ENCODE data around the gene MTA1. TPM values are rescaled to one million over a fixed set of nuclear protein-coding genes. Genes with fewer than 3 reads are reported as not detected.

The MTA1 gene
- 48.3 TPM for total RNA-seq

- DNase-seq: no peak
Measured at GRCh38 chr14:105419195-105420091, at the start of gene MTA1. TSS of gene MTA1 (plus strand) at chr14:105419827. CDS start at chr14:105420036, 209 bp downstream.

- DNase-seq: no peak
Measured at GRCh38 chr14:105374389-105374788, 45.2 kb upstream of the MTA1 start.

GRCh38 chr14:105375635-105376057, 44.0 kb upstream of the MTA1 start:
- DNase-seq: no peak

- DNase-seq: no peak
Measured at GRCh38 chr14:105376521-105377440, 42.8 kb upstream of the MTA1 start.

GRCh38 chr14:105377555-105378182, 42.0 kb upstream of the MTA1 start:
- no peak for DNase-seq

- no peak for DNase-seq
Measured at GRCh38 chr14:105378199-105378598, 41.4 kb upstream of the MTA1 start.

GRCh38 chr14:105378873-105379685, 40.5 kb upstream of the MTA1 start:
- no peak for DNase-seq

GRCh38 chr14:105379946-105380345, 39.7 kb upstream of the MTA1 start:
- DNase-seq: no peak

GRCh38 chr14:105380756-105381155, 38.9 kb upstream of the MTA1 start:
- no peak for DNase-seq

- DNase-seq: no peak
Measured at GRCh38 chr14:105381446-105382342, 37.9 kb upstream of the MTA1 start.

- no peak for DNase-seq
Measured at GRCh38 chr14:105382343-105383082, 37.1 kb upstream of the MTA1 start.

- no peak for DNase-seq
Measured at GRCh38 chr14:105383083-105383730, 36.4 kb upstream of the MTA1 start.

GRCh38 chr14:105384041-105384557, 35.5 kb upstream of the MTA1 start:
- no peak for DNase-seq

- no peak for DNase-seq
Measured at GRCh38 chr14:105384605-105385321, 34.9 kb upstream of the MTA1 start.

GRCh38 chr14:105385322-105385637, 34.3 kb upstream of the MTA1 start:
- DNase-seq: no peak

- DNase-seq: no peak
Measured at GRCh38 chr14:105385698-105386365, 33.8 kb upstream of the MTA1 start.

- DNase-seq: no peak
Measured at GRCh38 chr14:105386581-105387529, 32.8 kb upstream of the MTA1 start.
